Suppressor macrophage treated with lipopolysaccharide for 1 hour (primary cell): ENCODE results near the gene TAS2R41.
A peak's percentile ranks its signal among the peaks of the same experiment; 100 is the strongest.

Experiments used
- DNase-seq, 3 donors: peaks; one replicate each; pipeline ENCODE4 v3.0.0-alpha.2; 2020 to 2022

The TAS2R41 gene

DNA sequence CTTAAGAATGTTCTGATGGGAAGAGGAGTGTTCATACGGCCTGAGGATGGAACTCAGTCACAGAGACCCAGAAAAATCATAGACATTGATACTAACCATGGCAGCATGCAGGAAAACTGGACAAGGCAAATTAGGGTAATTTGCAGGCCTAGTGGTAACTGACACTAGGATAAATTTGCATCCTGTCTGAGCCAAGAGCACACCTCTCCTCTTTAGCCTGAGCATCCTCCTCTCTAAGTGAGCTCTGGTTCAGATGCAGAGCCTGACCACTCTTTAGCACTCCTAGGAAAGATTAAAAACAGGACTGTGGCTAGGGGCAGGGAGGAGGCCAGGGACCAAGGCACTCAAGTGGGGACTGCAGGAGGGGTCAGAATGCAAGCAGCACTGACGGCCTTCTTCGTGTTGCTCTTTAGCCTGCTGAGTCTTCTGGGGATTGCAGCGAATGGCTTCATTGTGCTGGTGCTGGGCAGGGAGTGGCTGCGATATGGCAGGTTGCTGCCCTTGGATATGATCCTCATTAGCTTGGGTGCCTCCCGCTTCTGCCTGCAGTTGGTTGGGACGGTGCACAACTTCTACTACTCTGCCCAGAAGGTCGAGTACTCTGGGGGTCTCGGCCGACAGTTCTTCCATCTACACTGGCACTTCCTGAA lies at the start of gene TAS2R41:
Gene TAS2R41 (plus strand): TSS at position 373 of the 650 bp plus-strand sequence. CDS start 0 bp downstream, at position 373.
- no peak for DNase-seq

- peak; percentile 57 to 73 (median 66) for DNase-seq
Measured at GRCh38 chr7:143429770-143430698, 47.6 kb upstream of the TAS2R41 start.

- no peak for DNase-seq
Measured at GRCh38 chr7:143431109-143431508, 46.6 kb upstream of the TAS2R41 start.

GRCh38 chr7:143433759-143434158 lies 43.9 kb upstream of the TAS2R41 start:
- no peak for DNase-seq

DNA sequence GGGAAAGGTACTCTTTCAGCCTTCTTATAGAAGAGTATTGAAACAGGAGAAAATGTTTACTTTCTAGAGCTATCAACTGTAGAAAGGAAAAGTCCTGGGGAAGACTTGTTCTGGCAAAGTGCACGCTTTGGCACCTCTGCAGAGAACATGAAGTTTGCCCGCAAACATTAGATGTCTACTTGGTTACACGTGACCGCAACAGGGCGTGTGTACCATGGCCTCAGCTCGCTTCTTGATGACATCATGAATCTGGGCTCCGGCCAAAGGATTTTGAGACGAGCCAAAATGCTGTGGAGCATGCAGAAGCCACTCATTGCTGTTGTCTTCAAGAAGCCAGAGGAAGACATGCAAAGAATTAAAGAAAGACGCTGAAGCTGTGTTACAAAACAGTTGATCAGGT lies 43.0 kb upstream of the TAS2R41 start:
- no peak for DNase-seq

DNA sequence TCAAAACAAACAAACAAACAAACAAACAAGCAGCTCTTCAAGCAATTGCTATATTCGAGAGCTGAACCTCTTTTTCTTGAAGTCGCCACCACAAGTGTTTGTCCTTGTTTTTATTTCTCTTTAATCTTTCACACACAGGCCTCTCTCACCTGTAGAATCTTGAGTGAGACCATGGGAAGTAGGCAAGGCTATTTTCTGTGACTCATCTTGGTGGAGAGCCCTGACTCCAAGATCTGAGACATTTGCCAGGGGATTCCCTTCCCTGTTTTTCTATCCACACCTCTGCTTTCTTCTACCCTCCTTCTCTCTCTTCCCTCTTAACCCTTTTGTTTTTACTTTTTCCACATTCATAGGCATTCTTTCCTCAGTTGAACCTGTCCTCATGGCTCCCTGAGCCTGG lies 42.4 kb upstream of the TAS2R41 start:
- DNase-seq, result no peak

- DNase-seq, result peak in 2 of 3 donors; percentile 24 to 49
Measured at GRCh38 chr7:143436325-143436946, 41.2 kb upstream of the TAS2R41 start.

- DNase-seq, result peak in 1 of 3 donors; percentile 17
Measured at GRCh38 chr7:143437578-143437977, 40.1 kb upstream of the TAS2R41 start.

- DNase-seq, result peak; percentile 41 to 58 (median 57)
Measured at GRCh38 chr7:143439866-143440265, 37.8 kb upstream of the TAS2R41 start.

DNA sequence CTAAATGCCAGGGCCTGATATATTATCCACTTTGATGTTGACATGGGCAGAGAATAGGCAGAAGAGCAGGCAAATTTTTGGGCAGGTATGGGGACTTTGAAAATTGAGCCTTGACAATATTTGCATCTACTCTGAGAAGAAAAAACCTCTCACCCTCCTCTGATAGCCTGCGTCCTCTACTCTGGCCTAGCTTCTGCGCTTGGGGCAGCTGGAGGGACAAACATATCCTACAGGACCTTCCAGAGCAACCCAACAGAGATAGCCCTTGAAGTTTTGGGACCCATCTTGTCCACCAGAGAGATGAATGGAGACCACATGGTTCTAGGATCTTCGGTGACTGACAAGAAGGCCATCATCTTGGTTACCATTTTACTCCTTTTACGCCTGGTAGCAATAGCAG lies 34.5 kb upstream of the TAS2R41 start, which contains the start of gene TAS2R60:
Gene TAS2R60 (plus strand): TSS at position 301 of the 400 bp plus-strand sequence. CDS start 0 bp downstream, at position 301.
- no peak for DNase-seq

DNA sequence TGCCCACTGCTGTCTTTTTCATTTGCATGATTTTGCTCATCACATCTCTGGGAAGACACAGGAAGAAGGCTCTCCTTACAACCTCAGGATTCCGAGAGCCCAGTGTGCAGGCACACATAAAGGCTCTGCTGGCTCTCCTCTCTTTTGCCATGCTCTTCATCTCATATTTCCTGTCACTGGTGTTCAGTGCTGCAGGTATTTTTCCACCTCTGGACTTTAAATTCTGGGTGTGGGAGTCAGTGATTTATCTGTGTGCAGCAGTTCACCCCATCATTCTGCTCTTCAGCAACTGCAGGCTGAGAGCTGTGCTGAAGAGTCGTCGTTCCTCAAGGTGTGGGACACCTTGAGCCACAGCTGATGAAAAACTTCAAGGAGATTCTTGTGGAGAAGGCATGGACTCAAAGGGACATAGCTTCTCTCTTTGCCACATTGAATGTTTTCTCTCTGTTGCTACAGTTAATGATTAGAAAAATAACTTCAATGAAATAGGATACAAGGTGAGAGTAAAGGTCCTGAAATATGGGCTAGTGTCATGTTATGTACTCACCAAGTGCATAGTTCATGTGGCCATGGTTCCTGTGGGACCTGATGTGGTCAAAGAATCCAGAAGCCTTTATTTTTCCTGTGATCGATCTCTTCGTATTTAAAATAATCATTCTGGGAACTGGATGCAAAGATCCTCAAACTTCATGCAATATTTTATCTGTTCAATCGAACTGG lies 33.5 kb upstream of the TAS2R41 start:
- no peak for DNase-seq

DNA sequence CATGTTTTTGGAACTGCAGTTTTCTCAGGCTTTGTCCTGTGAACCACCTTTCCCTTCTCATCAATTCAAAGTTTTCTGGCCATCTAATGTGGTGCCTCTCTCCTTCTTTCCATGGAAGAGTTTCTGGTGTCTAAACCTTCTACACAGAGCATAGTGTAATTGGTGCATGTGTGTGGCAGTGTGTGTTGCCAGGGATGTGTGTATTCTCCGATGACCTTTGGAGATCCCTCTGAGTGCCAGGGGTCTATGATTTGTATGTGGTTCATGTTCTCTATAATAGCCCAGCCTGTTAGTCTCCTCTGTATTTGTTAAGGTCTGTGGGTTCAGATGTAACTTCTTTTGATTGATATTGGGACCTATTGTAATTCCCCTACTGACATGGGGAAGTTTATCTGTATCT lies 32.9 kb upstream of the TAS2R41 start:
- no peak for DNase-seq

- DNase-seq, result no peak
Measured at GRCh38 chr7:143447466-143447865, 30.2 kb upstream of the TAS2R41 start.

DNA sequence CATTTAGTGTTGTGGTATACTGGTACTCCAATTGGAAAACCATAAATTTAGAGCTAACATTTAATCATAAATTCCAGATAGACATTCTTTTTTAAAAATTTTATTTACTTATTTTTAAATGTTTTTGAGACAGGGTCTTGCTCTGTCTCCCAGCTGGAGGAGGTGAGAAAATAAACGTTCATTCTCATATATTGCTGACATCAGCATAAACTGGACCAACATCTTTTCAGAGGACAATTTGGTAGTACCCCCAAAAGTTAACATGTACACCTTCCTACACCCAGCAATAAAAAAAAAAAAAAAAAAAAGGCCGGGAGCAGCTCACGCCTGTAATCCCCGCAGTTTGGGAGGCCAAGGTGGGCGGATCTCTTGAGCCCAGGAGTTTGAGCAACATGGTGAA lies 29.2 kb upstream of the TAS2R41 start:
- no peak for DNase-seq

DNA sequence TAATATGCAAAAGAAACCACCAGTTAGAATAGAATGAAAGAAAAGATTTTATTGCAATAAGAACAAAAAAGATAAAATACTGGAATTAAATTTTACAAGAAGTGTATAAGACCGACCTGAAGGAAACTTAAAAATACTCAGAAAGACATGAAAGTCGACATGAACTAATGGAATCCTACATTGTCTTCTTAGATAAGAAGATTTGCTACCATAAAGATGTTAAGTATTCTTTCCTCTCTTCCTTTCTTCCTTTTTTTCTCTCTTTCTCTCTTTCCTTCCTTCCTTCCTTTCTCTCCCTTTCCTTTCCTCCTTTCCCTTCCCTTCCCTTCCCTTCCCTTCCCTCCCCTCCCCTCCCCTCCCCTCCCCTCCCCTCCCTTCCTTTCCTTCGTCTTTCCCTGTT lies 27.9 kb upstream of the TAS2R41 start:
- DNase-seq, result no peak

GRCh38 chr7:143451122-143451521 lies 26.6 kb upstream of the TAS2R41 start:
- DNase-seq, result no peak

DNA sequence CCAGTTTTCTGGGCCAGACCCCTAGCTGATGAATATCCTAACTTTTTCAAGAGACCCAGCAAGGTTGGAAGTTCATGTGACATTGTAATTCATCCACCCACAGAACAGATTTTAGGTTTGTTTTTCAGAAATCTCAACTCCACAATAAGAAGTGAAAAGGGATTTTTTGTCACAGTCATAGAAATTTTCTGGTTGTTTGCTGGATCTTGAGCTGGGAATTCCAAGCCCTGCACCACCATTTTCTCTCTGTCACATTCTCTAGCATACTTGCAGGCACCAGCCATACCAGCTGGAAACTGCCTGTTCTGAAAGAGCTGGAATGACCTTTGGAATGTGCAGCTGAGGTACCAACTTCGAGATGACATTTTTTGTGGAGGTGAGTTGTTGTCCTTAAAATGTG lies 25.9 kb upstream of the TAS2R41 start:
- DNase-seq, result peak; percentile 63 to 78 (median 64)

- DNase-seq, result peak; percentile 83 to 87 (median 85)
Measured at GRCh38 chr7:143452495-143452894, 25.2 kb upstream of the TAS2R41 start.

- DNase-seq, result peak in 2 of 3 donors; percentile 49 to 62
Measured at GRCh38 chr7:143454091-143454680, 23.5 kb upstream of the TAS2R41 start.

DNA sequence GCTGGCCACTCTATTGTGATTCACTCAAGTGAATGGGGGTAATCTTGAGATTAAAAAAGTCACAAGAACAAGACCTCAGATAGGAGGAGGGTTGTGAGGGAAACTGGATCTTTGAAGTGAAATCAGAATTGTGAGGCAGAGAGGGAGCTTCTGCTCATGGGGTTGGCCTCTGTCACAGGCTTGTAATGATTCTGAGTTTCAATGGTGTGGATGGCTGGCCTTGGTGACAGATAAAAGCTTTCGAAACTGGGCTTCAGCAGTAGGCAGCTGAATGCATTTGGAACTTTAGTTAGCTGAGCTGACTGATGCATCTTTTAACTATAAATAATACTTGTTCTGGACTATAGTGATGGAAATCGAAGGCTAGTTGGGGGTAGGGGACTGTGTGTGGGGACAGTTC lies 22.2 kb upstream of the TAS2R41 start:
- peak in 2 of 3 donors; percentile 38 to 48 for DNase-seq

GRCh38 chr7:143455942-143456341 lies 21.7 kb upstream of the TAS2R41 start:
- DNase-seq, result no peak
